GM12892 (cell line): ENCODE data around the gene CNIH1.

ENCODE experiments used
- POLR2A ChIP-seq: IDR thresholded peaks from 2 replicates; pipeline ENCODE4 v1.6.1; 2011; ENCODE audit warnings: low read depth, low read length, control low read depth
- POLR2AphosphoS5 ChIP-seq: IDR thresholded peaks from 2 replicates; pipeline ENCODE4 v1.6.1; 2011; ENCODE audit warnings: low read depth, low read length, control low read depth
- TAF1 ChIP-seq: IDR thresholded peaks from 2 replicates; pipeline ENCODE4 v1.6.1; 2011; ENCODE audit warnings: low read depth, mild to moderate bottlenecking, control low read depth, low read length, borderline replicate concordance

DNA sequence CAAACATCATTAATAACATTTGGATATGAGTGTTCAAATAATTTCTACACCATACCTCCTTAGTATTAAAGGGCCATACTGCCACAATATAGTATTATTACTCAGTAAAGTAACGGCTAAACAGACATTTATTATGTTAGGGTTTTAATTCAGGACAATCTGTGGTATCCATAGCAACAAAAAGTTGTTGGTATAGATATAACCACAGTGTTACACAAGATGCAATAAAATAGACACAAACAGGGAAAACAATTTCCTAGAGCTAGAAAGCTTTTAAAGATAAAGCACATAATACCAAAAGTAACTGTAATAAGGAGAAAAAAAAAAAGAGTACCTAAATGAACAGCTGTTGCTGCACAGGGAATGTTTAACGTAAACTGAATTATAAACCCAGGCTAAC lies 16.1 kb downstream of the CNIH1 start:
- TF ChIP-seq POLR2AphosphoS5 (no peak), TAF1 (no peak), POLR2A (no peak)
